ENCODE data around the gene FBH1. TPM values are rescaled to one million over a fixed set of nuclear protein-coding genes. Genes with fewer than 3 reads are reported as not detected.

Gene FBH1
- total RNA-seq, 6 experiments from 2014 or later = 60.1 to 69.8 (median 64.2) TPM

- TF ChIP-seq CTCF (IDR thresholded peaks at IDR 0.05) = no peak
- no peaks in the 10 kb centered on the region for H3K36me3 Mint-ChIP-seq (ENCODE audit: low read depth)
- no peak for DNase-seq
- peaks cover 4% of the 10 kb centered on the region; the same call in 1 of the 2 replicates for H3K27me3 Mint-ChIP-seq (ENCODE audit: insufficient read depth)
- no peak overlapping the region for H3K27ac Mint-ChIP-seq
- H3K4me3 Mint-ChIP-seq = no peak overlapping the region
- H3K4me1 Mint-ChIP-seq (ENCODE audit: low read depth) = peaks cover 13% of the 10 kb centered on the region
- no peaks in the 10 kb centered on the region for H3K9me3 Mint-ChIP-seq
These were observed 83.0 kb downstream of the FBH1 start for GRCh38 chr10:5973069-5973468.

DNA sequence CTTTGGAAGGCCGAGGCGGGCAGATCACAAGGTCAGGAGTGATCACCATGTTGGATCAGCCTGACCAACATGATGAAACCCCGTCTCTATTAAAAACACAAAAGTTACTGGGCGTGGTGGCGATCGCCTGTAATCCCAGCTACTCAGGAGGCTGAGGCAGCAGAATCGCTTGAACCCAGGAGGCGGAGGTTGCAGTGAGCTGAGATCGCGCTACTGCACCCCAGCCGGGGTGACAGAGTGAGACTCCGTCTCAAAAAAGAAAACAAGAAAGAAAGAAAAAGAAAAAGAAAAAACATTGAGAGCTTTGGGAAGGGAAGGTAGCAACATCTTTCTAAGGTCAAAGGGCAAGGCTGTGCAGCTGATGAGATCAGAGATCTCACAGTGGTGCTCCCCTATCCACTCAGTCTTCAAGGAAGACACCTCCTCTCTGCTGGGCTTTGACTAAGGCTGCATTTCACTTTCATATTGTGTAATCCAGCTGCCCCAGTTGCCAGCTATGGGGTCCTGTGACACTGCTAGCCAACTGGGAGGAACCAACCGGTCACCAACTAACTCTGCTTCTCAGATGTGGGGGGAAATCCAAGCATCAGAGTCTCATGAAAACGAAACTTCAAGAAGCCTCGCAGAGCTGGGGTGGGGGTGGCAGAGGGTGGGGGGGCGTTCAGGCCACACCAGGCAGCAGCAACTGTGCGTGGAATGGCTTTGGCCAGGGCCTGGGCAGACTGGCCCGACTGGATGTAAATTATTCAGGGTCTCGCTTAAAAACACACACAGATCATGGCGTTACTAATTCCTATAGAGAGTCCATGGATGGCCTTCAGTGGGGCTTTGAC is 85.8 kb downstream of the FBH1 start:
- no peak for DNase-seq
- Mint-ChIP-seq H3K4me1 (ENCODE audit: low read depth) (peaks cover 9% of the 10 kb centered on the region), H3K4me3 (peak overlapping the region; percentile 88), H3K9me3 (no peaks in the 10 kb centered on the region), H3K27ac (peak overlapping the region; percentile 43), H3K27me3 (ENCODE audit: insufficient read depth) (peaks cover 9% of the 10 kb centered on the region; the same call in 1 of the 2 replicates), H3K36me3 (ENCODE audit: low read depth) (no peaks in the 10 kb centered on the region)
- no peak for TF ChIP-seq CTCF (IDR thresholded peaks at IDR 0.05)

DNA sequence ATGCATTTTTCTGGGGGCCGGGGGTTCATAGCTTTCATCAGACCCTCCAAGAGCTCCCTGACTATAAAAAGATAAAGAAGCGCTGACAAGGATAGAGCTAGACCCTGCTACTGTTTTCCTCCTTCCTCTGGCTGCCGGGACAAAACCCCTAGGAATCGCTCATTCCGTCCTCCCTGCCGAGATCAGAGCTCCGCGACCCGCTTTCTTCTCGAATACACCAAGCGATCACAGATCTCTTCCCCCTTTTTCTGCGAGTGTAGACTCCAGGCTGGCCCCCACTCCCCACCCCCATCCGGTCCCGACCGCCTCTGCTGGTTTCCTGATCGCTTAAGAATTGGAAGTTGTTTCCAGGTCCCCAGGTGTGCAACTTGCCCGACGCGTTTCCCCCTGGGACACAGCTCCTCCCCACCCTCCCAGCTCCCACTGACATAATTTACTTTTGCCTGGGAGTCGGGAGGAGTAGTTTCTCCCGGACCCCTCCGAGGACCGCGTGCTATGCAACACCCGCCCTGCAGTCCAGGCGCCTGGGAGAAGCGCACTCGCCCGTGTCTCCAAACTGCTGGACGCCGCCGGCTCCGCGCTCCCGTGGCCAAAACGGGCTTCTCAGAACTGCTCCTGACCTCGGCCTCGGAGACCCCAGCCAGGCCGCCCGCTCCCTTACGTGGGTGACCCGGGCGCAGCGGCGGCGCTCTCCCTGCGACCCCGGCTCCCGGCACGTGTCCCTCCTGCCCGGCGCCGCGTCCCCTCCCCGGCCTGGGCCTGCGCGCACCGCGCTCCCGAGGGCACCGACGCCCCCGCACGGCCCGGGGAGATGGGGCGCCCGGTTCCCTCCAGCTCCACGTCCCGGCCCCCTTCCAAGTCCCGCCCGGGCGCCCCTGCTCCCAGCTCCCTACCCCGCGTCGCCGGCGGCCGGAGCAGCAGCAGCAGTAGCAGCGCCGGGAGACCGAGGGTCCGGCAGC is 86.7 kb downstream of the FBH1 start:
- peak overlapping the region; percentile 88 for H3K4me3 Mint-ChIP-seq
- H3K36me3 Mint-ChIP-seq (ENCODE audit: low read depth) = no peaks in the 10 kb centered on the region
- no peak for TF ChIP-seq CTCF (IDR thresholded peaks at IDR 0.05)
- H3K9me3 Mint-ChIP-seq = no peaks in the 10 kb centered on the region
- H3K27me3 Mint-ChIP-seq (ENCODE audit: insufficient read depth) = peaks cover 9% of the 10 kb centered on the region; the same call in 1 of the 2 replicates
- peak overlapping the region; percentile 43 for H3K27ac Mint-ChIP-seq
- DNase-seq = peak; percentile 6
- peaks cover 9% of the 10 kb centered on the region for H3K4me1 Mint-ChIP-seq (ENCODE audit: low read depth)

DNA sequence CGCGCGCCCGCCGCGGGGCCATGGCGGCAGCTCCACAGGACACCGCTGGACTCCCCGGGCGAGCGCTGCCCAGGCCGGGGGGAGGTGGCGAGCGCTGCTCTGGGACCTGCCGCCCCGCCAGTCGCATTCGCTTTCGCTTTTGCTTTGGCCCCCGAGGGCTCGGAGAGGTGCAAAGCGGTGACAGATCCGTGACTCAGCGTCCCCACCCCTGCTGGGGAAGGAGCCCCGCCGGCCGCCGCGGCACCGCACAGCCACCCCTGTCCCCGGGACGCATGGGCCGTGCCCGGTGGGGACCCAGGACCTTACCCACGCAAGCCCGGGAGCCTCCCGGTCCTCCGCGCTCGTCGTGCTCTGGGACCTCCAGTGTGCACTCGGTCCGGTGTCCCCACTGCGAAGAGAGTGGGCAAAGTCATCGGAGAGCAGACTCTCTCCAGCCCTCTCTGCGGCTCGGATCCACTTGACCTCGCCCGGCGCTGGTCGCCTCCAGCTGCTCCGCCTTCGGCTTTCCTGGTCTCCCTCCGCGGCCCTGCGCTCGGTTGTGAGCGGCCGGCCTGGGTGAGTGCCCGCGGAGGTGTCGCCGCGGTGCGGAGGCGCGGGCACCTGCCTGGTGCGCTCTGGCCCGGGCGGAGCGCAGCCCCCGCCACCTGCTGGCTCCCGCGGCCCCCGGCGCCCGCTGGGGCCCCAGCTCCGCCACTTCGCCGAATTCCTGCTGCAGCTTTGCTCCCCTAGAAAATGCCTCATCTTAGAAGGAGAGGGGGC is 87.6 kb downstream of the FBH1 start, which contains the start of gene IL15RA:
Gene IL15RA (minus strand): TSS at position 73 of the 759 bp plus-strand sequence. CDS start 51 bp downstream, at position 22.
- TF ChIP-seq CTCF (IDR thresholded peaks at IDR 0.05) = no peak
- no peaks in the 10 kb centered on the region for H3K9me3 Mint-ChIP-seq
- peak within 1 kb of the TSS; percentile 88 for H3K4me3 Mint-ChIP-seq
- peak; percentile 51 for DNase-seq
- peaks cover 9% of the 10 kb centered on the region for H3K27me3 Mint-ChIP-seq (ENCODE audit: insufficient read depth)
- H3K36me3 Mint-ChIP-seq (ENCODE audit: low read depth) = no peaks in the 10 kb centered on the region
- H3K27ac Mint-ChIP-seq = peak within 1 kb of the TSS; percentile 43
- peaks cover 9% of the 10 kb centered on the region for H3K4me1 Mint-ChIP-seq (ENCODE audit: low read depth)

DNA sequence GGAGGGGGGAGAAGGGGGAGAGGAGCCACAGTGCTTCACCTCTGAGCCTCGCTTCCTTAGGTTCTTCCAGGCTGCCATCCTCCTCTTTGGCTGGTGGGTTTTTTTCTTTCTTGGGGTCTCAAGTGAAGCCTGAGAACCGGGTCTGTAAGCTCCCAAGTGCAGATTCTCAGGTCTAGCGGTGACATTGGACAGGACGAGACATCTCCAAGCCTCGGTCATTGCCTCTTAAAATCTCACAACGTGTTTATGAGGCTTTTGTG is 88.1 kb downstream of the FBH1 start:
- Mint-ChIP-seq H3K36me3 (ENCODE audit: low read depth) (no peaks in the 10 kb centered on the region), H3K27ac (0 out of 2 replicates have a peak overlapping the region, but pooled peaks have one; percentile 33), H3K4me3 (peak overlapping the region; percentile 84), H3K27me3 (ENCODE audit: insufficient read depth) (peaks cover 12% of the 10 kb centered on the region), H3K9me3 (no peaks in the 10 kb centered on the region), H3K4me1 (ENCODE audit: low read depth) (peaks cover 9% of the 10 kb centered on the region)
- no peak for TF ChIP-seq CTCF (IDR thresholded peaks at IDR 0.05)
- no peak for DNase-seq

Data from HFFc6 (cell line).